Measurements from ENCODE around the gene PLXNA2.

- TF ChIP-seq POU6F1 (CRISPR knock-in tag; IDR thresholded peaks at IDR 0.05; ENCODE audit: borderline replicate concordance, low read depth): no peak
- no peak for TF ChIP-seq GLIS3 (CRISPR knock-in tag; IDR thresholded peaks at IDR 0.05)
- no peak for TF ChIP-seq PATZ1 (CRISPR knock-in tag; IDR thresholded peaks at IDR 0.05; ENCODE audit: borderline replicate concordance)
- TF ChIP-seq SNAI2 (CRISPR knock-in tag; IDR thresholded peaks at IDR 0.05): no peak
- TF ChIP-seq ZFP3 (CRISPR knock-in tag; IDR thresholded peaks at IDR 0.05): no peak
- no peak for TF ChIP-seq ZNF8 (CRISPR knock-in tag; IDR thresholded peaks at IDR 0.05)
- no peak for TF ChIP-seq ESRRG (CRISPR knock-in tag; IDR thresholded peaks at IDR 0.05)
- TF ChIP-seq CREB5 (CRISPR knock-in tag; IDR thresholded peaks at IDR 0.05; ENCODE audit: low read depth): no peak
Measured at GRCh38 chr1:207984831-207985572, 259.2 kb downstream of the PLXNA2 start.
